ENCODE data around the gene AGTPBP1. TPM values are rescaled to one million over a fixed set of nuclear protein-coding genes. Genes with fewer than 3 reads are reported as not detected.

AGTPBP1 gene
- total and polyA plus RNA-seq, 2 of the 8 experiments (the other 6 are each of a cell fraction or from before 2014, with no cell fraction given): 13.4 to 65.2 TPM

GRCh38 chr9:85666086-85666485 is 75.7 kb downstream of the AGTPBP1 start:
- no peak overlapping the region for H3K4ac ChIP-seq (replicated peaks; ENCODE audit: insufficient read length, low read depth, low read length)
- 86% methylated on average over 2 of the region's 2 CpGs; no CpG with 5 or more reads in 1 of the 2 experiments for WGBS, 2 experiments (ENCODE audit: extremely low coverage in 1 of 2, insufficient coverage in 1 of 2, insufficient read length in 1 of 2, insufficient replicate concordance in 2 of 2, low coverage in 1 of 2, low lambda C conversion rate in 2 of 2, missing lambda C conversion rate in 1 of 2)
- CTCF ChIA-PET (ENCODE audit: partially characterized antibody): no interaction called here
- peaks cover 0 to 23% (median 2%) of the 10 kb centered on the region in 4 experiments; a peak in 2 of 8 replicates for H3K36me3 ChIP-seq (ENCODE audit: control insufficient read depth in 2 of 4, insufficient read depth in 4 of 4, low read length in 3 of 4)
- no peak overlapping the region for H3K14ac ChIP-seq (ENCODE audit: insufficient read length)
- H2AK5ac ChIP-seq (ENCODE audit: low read depth, low read length): no peak overlapping the region
- H4K8ac ChIP-seq (ENCODE audit: extremely low read depth, insufficient read depth, low read length): no peak overlapping the region
- DNase-seq (ENCODE audit: low read depth in 1 of 2, low spot score in 2 of 2) (no peak), FAIRE-seq (no peak)
- no peak overlapping the region for H3K9ac ChIP-seq (replicated peaks in 1 of 4; ENCODE audit: extremely low read depth in 1 of 4, low read depth in 3 of 4, low read length in 3 of 4)
- no peaks in the 10 kb centered on the region for H3K9me3 ChIP-seq (ENCODE audit: insufficient read depth in 2 of 2, low read depth in 1 of 2, low read length in 1 of 2)
- H3K23me2 ChIP-seq (ENCODE audit: low read depth, low read length): no peaks in the 10 kb centered on the region
- H3K18ac ChIP-seq (ENCODE audit: extremely low read depth, low read length): no peak overlapping the region
- H4K5ac ChIP-seq (ENCODE audit: insufficient read length, low read depth, low read length): no peak overlapping the region
- no peaks in the 10 kb centered on the region for H3K79me1 ChIP-seq (ENCODE audit: low read depth, low read length)
- H3K23ac ChIP-seq (ENCODE audit: insufficient read length): no peak overlapping the region
- H2BK5ac ChIP-seq (ENCODE audit: low read depth, low read length): no peak overlapping the region
- TF ChIP-seq, protein P1, sequence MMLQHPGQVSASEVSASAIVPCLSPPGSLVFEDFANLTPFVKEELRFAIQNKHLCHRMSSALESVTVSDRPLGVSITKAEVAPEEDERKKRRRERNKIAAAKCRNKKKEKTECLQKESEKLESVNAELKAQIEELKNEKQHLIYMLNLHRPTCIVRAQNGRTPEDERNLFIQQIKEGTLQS (IDR thresholded peaks at IDR 0.05; ENCODE audit: insufficient read depth, low read depth, low read length): no peak
- TF ChIP-seq SAP30 (IDR thresholded peaks at IDR 0.05; ENCODE audit: insufficient read depth, insufficient replicate concordance, low read length): no peak
- H2BK120ac ChIP-seq (replicated peaks; ENCODE audit: low read depth, low read length): no peak overlapping the region
- H3K4me3 ChIP-seq (ENCODE audit: extremely low read depth in 1 of 4, insufficient read depth in 2 of 4, low read depth in 3 of 4, low read length in 4 of 4): no peak overlapping the region
- no peak overlapping the region for H3K27ac ChIP-seq (ENCODE audit: low read depth, low read length)
- no peaks in the 10 kb centered on the region for H3K4me1 ChIP-seq (replicated peaks in 1 of 4; ENCODE audit: control insufficient read depth in 3 of 4, insufficient read depth in 4 of 4, low read length in 3 of 4)
- H2BK15ac ChIP-seq (ENCODE audit: low read length): no peak overlapping the region
- H2AFZ ChIP-seq (ENCODE audit: low read length): no peak overlapping the region
- H3K79me2 ChIP-seq (ENCODE audit: control insufficient read depth in 1 of 2, insufficient read depth in 2 of 2, low read length in 2 of 2): no peaks in the 10 kb centered on the region
- POLR2A ChIA-PET (ENCODE audit: partially characterized antibody): no interaction called here
- no peak overlapping the region for H4K91ac ChIP-seq (replicated peaks; ENCODE audit: insufficient read length, low read length)
- H2BK12ac ChIP-seq (ENCODE audit: low read depth, low read length): no peak overlapping the region
- no peaks in the 10 kb centered on the region for H4K20me1 ChIP-seq (replicated peaks in 1 of 2; ENCODE audit: control insufficient read depth in 1 of 2, insufficient read depth in 2 of 2, low read length in 2 of 2)
- no peak overlapping the region for H2BK20ac ChIP-seq (ENCODE audit: low read length)
- no peak overlapping the region for H3K4me2 ChIP-seq (ENCODE audit: insufficient read depth in 1 of 2, low read depth in 2 of 2, low read length in 2 of 2)
- no peaks in the 10 kb centered on the region for H3K27me3 ChIP-seq (replicated peaks in 1 of 4; ENCODE audit: control insufficient read depth in 3 of 4, extremely low read depth in 1 of 4, insufficient read depth in 3 of 4, low read length in 3 of 4)
- no peak overlapping the region for H3K56ac ChIP-seq (replicated peaks; ENCODE audit: insufficient read length, low read depth, low read length)

Measured in H1 (cell line).